CD4-positive, alpha-beta T cell treated with Interleukin-21 for 1 hour (primary cell): Measurements from ENCODE around the gene LHFPL5.

Experiments used
- DNase-seq: peaks from one replicate; pipeline ENCODE4 v3.0.0-alpha.2; 2020

Gene LHFPL5

GRCh38 chr6:35804996-35805736, at the start of gene LHFPL5:
Gene LHFPL5, plus strand, starts transcription at chr6:35805352. Its CDS starts 319 bp downstream, at chr6:35805671.
- DNase-seq, result peak; percentile 34

GRCh38 chr6:35757456-35758123, 47.6 kb upstream of the LHFPL5 start:
- peak; percentile 12 for DNase-seq

GRCh38 chr6:35759426-35759825, 45.7 kb upstream of the LHFPL5 start:
- no peak for DNase-seq

- no peak for DNase-seq
Observed at GRCh38 chr6:35765739-35766138, 39.4 kb upstream of the LHFPL5 start.

GRCh38 chr6:35769211-35769610, 35.9 kb upstream of the LHFPL5 start:
- DNase-seq, result no peak

- no peak for DNase-seq
Observed at GRCh38 chr6:35771343-35771627, 33.9 kb upstream of the LHFPL5 start.

GRCh38 chr6:35774116-35774794, 30.9 kb upstream of the LHFPL5 start:
- DNase-seq, result no peak

GRCh38 chr6:35775031-35775430, 30.1 kb upstream of the LHFPL5 start:
- no peak for DNase-seq

GRCh38 chr6:35776364-35777215, 28.6 kb upstream of the LHFPL5 start, which contains the start of gene CLPSL2:
Gene CLPSL2, plus strand, starts transcription at chr6:35776598. Its CDS starts 21 bp downstream, at chr6:35776619.
- no peak for DNase-seq

- DNase-seq, result no peak
Observed at GRCh38 chr6:35777356-35778102, 27.6 kb upstream of the LHFPL5 start.

- DNase-seq, result no peak
Observed at GRCh38 chr6:35778437-35778836, 26.7 kb upstream of the LHFPL5 start.

- DNase-seq, result no peak
Observed at GRCh38 chr6:35780719-35781118, 24.4 kb upstream of the LHFPL5 start, which contains the start of gene CLPSL1. Gene CLPSL1, plus strand, starts transcription at chr6:35781019. Its CDS starts 92 bp downstream, at chr6:35781111.

GRCh38 chr6:35781290-35781689, 23.9 kb upstream of the LHFPL5 start:
- DNase-seq, result no peak

GRCh38 chr6:35782424-35782823, 22.7 kb upstream of the LHFPL5 start:
- no peak for DNase-seq

GRCh38 chr6:35784200-35784599, 21.0 kb upstream of the LHFPL5 start:
- DNase-seq, result no peak

GRCh38 chr6:35786272-35786671, 18.9 kb upstream of the LHFPL5 start:
- DNase-seq, result no peak

GRCh38 chr6:35786810-35787209, 18.3 kb upstream of the LHFPL5 start:
- no peak for DNase-seq

GRCh38 chr6:35787266-35788218, 17.6 kb upstream of the LHFPL5 start:
- no peak for DNase-seq

GRCh38 chr6:35788423-35788982, 16.6 kb upstream of the LHFPL5 start:
- DNase-seq, result no peak

- DNase-seq, result no peak
Observed at GRCh38 chr6:35790683-35791082, 14.5 kb upstream of the LHFPL5 start.
